Measurements from ENCODE around the gene OR9I1. TPM values are rescaled to one million over a fixed set of nuclear protein-coding genes. Genes with fewer than 3 reads are reported as not detected.

Gene OR9I1
- not detected for polyA plus RNA-seq (2013, experiment 1 of 4)
- not detected for polyA plus RNA-seq (2013, experiment 2 of 4)
- polyA plus RNA-seq (2013, experiment 3 of 4), result not detected
- not detected for polyA plus RNA-seq (2013, experiment 4 of 4)

DNA sequence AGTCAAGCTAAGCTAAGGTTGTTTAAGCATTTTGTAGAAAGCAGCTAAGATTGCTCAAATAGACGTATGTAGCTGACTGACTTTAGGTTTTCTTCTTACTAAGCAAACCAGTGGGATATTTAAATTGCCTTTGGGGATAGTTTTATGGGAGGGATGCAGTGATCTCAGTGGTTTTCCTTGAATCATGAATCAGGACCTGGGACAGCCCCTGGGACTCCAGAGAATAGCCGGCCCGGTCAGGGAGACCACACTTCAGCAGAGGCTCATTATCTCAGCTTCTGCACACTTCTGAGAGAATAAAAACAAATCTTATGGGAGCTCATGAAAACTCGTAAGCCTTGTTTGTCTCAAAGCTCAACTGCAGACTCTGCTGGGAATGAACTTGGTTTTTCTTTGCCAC is at the start of gene OR9I1:
Gene OR9I1 (minus strand): TSS at position 62 of the 400 bp plus-strand sequence. CDS start 6,086 bp downstream, outside the sequence.
- no peak within 1 kb of the TSS for H3K27ac ChIP-seq (ENCODE audit: insufficient read depth, low read depth, low read length, poor library complexity, severe bottlenecking)
- WGBS, 2 experiments, result 65 to 67% methylated on average over 4 of the region's 4 CpGs
- H3K27me3 ChIP-seq (ENCODE audit: control insufficient read depth, insufficient read depth, low read length, poor library complexity, severe bottlenecking), result no peaks in the 10 kb centered on the region
- no peaks in the 10 kb centered on the region for H3K36me3 ChIP-seq (ENCODE audit: control insufficient read depth, insufficient read depth, low read length)
- no peak within 1 kb of the TSS for H3K4me3 ChIP-seq (ENCODE audit: insufficient read depth, low read depth, low read length)
- H3K4me1 ChIP-seq (ENCODE audit: control insufficient read depth, insufficient read depth, low read length), result no peaks in the 10 kb centered on the region
- H3K9me3 ChIP-seq (ENCODE audit: control insufficient read depth, low read length), result no peaks in the 10 kb centered on the region

GRCh38 chr11:58165504-58166106 is 40.3 kb upstream of the OR9I1 start:
- Histone ChIP-seq H3K4me3 (ENCODE audit: insufficient read depth, low read depth, low read length) (no peak overlapping the region), H3K4me1 (ENCODE audit: control insufficient read depth, insufficient read depth, low read length) (no peaks in the 10 kb centered on the region), H3K9me3 (ENCODE audit: control insufficient read depth, low read length) (no peaks in the 10 kb centered on the region), H3K27me3 (ENCODE audit: control insufficient read depth, insufficient read depth, low read length, poor library complexity, severe bottlenecking) (no peaks in the 10 kb centered on the region), H3K27ac (ENCODE audit: insufficient read depth, low read depth, low read length, poor library complexity, severe bottlenecking) (no peak overlapping the region), H3K36me3 (ENCODE audit: control insufficient read depth, insufficient read depth, low read length) (no peaks in the 10 kb centered on the region)
- 94 to 95% methylated on average over 7 of the region's 7 CpGs for WGBS, 2 experiments

DNA sequence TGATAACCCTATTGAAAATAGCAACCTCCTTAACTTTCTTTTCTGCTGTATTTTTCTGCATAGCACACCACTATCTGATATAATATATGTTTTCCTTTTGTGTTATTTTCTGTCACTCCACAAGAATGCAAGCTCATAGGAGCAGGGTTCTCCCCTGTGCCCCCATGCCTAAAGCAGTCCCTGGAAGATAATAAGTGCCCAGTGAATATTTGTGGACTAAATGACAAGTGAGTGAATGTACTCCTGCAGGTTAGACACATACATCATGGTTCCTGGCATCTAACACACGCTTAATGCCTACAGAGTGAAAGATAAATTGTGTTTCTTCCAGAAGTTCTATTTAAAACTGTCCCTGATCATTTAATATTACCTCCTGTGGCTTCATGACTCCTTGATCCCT is 39.7 kb upstream of the OR9I1 start:
- WGBS, 2 experiments, result 95 to 100% methylated on average over 1 of the region's 1 CpG
- Histone ChIP-seq H3K27me3 (ENCODE audit: control insufficient read depth, insufficient read depth, low read length, poor library complexity, severe bottlenecking) (no peaks in the 10 kb centered on the region), H3K9me3 (ENCODE audit: control insufficient read depth, low read length) (no peaks in the 10 kb centered on the region)

DNA sequence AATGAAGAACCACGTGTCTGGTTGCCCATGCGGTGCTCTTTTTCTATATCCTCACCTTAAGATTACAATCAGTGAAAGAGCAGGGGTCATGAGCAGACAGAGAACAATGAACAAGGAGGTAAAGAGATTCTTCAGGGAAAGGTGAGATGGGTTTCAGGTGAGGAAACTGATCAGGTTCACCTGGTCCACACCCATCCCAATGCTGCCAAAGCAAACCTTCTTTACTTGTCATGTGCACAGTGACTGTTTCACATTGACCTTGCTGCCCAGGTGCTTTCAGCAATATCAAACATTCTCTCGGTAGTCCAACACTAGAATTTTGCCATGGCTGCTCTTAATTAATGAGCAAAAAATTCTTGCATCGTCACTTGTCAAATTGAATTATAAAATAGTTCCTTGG is 39.1 kb upstream of the OR9I1 start:
- H3K27ac ChIP-seq (ENCODE audit: insufficient read depth, low read depth, low read length, poor library complexity, severe bottlenecking), result no peak overlapping the region
- H3K4me3 ChIP-seq (ENCODE audit: insufficient read depth, low read depth, low read length), result no peak overlapping the region
- WGBS, 2 experiments, result 84 to 96% methylated on average over 2 to 4 of the region's 4 CpGs
- no peaks in the 10 kb centered on the region for H3K4me1 ChIP-seq (ENCODE audit: control insufficient read depth, insufficient read depth, low read length)
- no peaks in the 10 kb centered on the region for H3K36me3 ChIP-seq (ENCODE audit: control insufficient read depth, insufficient read depth, low read length)
- no peaks in the 10 kb centered on the region for H3K27me3 ChIP-seq (ENCODE audit: control insufficient read depth, insufficient read depth, low read length, poor library complexity, severe bottlenecking)
- H3K9me3 ChIP-seq (ENCODE audit: control insufficient read depth, low read length), result no peaks in the 10 kb centered on the region

More for the DNA sequence above, 39.7 kb upstream of the OR9I1 start:
- no peaks in the 10 kb centered on the region for H3K4me1 ChIP-seq (ENCODE audit: control insufficient read depth, insufficient read depth, low read length)
- H3K27ac ChIP-seq (ENCODE audit: insufficient read depth, low read depth, low read length, poor library complexity, severe bottlenecking), result no peak overlapping the region
- H3K4me3 ChIP-seq (ENCODE audit: insufficient read depth, low read depth, low read length), result no peak overlapping the region
- H3K36me3 ChIP-seq (ENCODE audit: control insufficient read depth, insufficient read depth, low read length), result no peaks in the 10 kb centered on the region

DNA sequence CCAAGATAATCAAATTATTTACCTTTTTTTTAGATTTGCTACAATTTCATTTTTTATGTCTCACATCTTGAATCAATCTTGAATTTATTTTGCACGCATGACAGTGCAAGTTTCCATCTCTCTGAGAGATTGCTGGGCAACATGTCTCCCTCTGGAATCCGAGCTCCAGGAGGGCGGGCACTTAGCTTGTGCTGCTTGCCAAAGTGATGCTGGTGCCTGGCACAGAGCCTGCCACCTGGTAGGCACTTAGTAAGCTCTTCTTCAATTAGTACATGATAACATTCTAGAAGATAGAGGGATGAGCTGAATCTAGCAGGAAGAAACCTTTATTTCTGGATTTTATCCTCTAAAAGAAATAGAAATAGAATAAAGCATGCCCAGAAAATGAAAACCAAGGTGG is 27.5 kb upstream of the OR9I1 start:
- H3K4me1 ChIP-seq (ENCODE audit: control insufficient read depth, insufficient read depth, low read length), result no peaks in the 10 kb centered on the region
- no peaks in the 10 kb centered on the region for H3K9me3 ChIP-seq (ENCODE audit: control insufficient read depth, low read length)
- 91% methylated on average over 3 of the region's 3 CpGs for WGBS, 2 experiments
- H3K27me3 ChIP-seq (ENCODE audit: control insufficient read depth, insufficient read depth, low read length, poor library complexity, severe bottlenecking), result no peaks in the 10 kb centered on the region
- H3K27ac ChIP-seq (ENCODE audit: insufficient read depth, low read depth, low read length, poor library complexity, severe bottlenecking), result no peak overlapping the region
- no peak overlapping the region for H3K4me3 ChIP-seq (ENCODE audit: insufficient read depth, low read depth, low read length)
- H3K36me3 ChIP-seq (ENCODE audit: control insufficient read depth, insufficient read depth, low read length), result no peaks in the 10 kb centered on the region

GRCh38 chr11:58142761-58143160 is 17.4 kb upstream of the OR9I1 start:
- Histone ChIP-seq H3K27ac (ENCODE audit: insufficient read depth, low read depth, low read length, poor library complexity, severe bottlenecking) (no peak overlapping the region), H3K27me3 (ENCODE audit: control insufficient read depth, insufficient read depth, low read length, poor library complexity, severe bottlenecking) (no peaks in the 10 kb centered on the region), H3K4me3 (ENCODE audit: insufficient read depth, low read depth, low read length) (no peak overlapping the region), H3K36me3 (ENCODE audit: control insufficient read depth, insufficient read depth, low read length) (no peaks in the 10 kb centered on the region), H3K4me1 (ENCODE audit: control insufficient read depth, insufficient read depth, low read length) (no peaks in the 10 kb centered on the region), H3K9me3 (ENCODE audit: control insufficient read depth, low read length) (no peaks in the 10 kb centered on the region)
- WGBS, 2 experiments, result 88 to 91% methylated on average over 1 of the region's 1 CpG

DNA sequence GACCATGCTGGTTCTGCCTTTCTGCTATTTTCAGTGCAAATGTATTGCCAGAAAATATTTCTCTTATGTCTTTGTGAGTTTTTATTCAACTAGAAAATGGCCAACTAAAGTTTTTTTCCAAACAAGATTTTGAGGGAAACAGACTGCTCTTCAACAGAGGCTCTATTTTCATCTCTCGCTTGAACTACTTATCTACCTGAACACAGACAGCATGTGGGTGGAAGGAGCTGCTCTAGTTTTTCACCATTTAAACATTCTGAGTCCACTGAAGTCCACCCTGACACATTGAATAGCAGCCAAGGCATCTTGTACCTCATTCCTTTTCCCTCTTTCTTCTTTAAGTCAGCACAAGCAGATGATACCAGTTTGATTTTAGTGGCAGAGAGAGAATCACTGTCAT is 9.8 kb upstream of the OR9I1 start:
- Histone ChIP-seq H3K4me3 (ENCODE audit: insufficient read depth, low read depth, low read length) (no peak overlapping the region), H3K27me3 (ENCODE audit: control insufficient read depth, insufficient read depth, low read length, poor library complexity, severe bottlenecking) (no peaks in the 10 kb centered on the region), H3K4me1 (ENCODE audit: control insufficient read depth, insufficient read depth, low read length) (no peaks in the 10 kb centered on the region), H3K27ac (ENCODE audit: insufficient read depth, low read depth, low read length, poor library complexity, severe bottlenecking) (no peak overlapping the region), H3K36me3 (ENCODE audit: control insufficient read depth, insufficient read depth, low read length) (no peaks in the 10 kb centered on the region), H3K9me3 (ENCODE audit: control insufficient read depth, low read length) (no peaks in the 10 kb centered on the region)
- 92 to 93% methylated on average over 1 of the region's 1 CpG for WGBS, 2 experiments

- H3K27ac ChIP-seq (ENCODE audit: insufficient read depth, low read depth, low read length, poor library complexity, severe bottlenecking), result no peak overlapping the region
- no peaks in the 10 kb centered on the region for H3K36me3 ChIP-seq (ENCODE audit: control insufficient read depth, insufficient read depth, low read length)
- H3K9me3 ChIP-seq (ENCODE audit: control insufficient read depth, low read length), result no peaks in the 10 kb centered on the region
- 93 to 100% methylated on average over 1 of the region's 1 CpG for WGBS, 2 experiments
- no peaks in the 10 kb centered on the region for H3K4me1 ChIP-seq (ENCODE audit: control insufficient read depth, insufficient read depth, low read length)
- no peaks in the 10 kb centered on the region for H3K27me3 ChIP-seq (ENCODE audit: control insufficient read depth, insufficient read depth, low read length, poor library complexity, severe bottlenecking)
- H3K4me3 ChIP-seq (ENCODE audit: insufficient read depth, low read depth, low read length), result no peak overlapping the region
Measured at GRCh38 chr11:58134151-58134550, 8.8 kb upstream of the OR9I1 start.

GRCh38 chr11:58133309-58134076 is 8.2 kb upstream of the OR9I1 start:
- Histone ChIP-seq H3K4me3 (ENCODE audit: insufficient read depth, low read depth, low read length) (no peak overlapping the region), H3K9me3 (ENCODE audit: control insufficient read depth, low read length) (no peaks in the 10 kb centered on the region), H3K4me1 (ENCODE audit: control insufficient read depth, insufficient read depth, low read length) (no peaks in the 10 kb centered on the region), H3K36me3 (ENCODE audit: control insufficient read depth, insufficient read depth, low read length) (no peaks in the 10 kb centered on the region), H3K27ac (ENCODE audit: insufficient read depth, low read depth, low read length, poor library complexity, severe bottlenecking) (no peak overlapping the region), H3K27me3 (ENCODE audit: control insufficient read depth, insufficient read depth, low read length, poor library complexity, severe bottlenecking) (no peaks in the 10 kb centered on the region)
- 76% methylated on average over 7 of the region's 7 CpGs for WGBS, 2 experiments

- H3K27me3 ChIP-seq (ENCODE audit: control insufficient read depth, insufficient read depth, low read length, poor library complexity, severe bottlenecking), result no peaks in the 10 kb centered on the region
- no peaks in the 10 kb centered on the region for H3K9me3 ChIP-seq (ENCODE audit: control insufficient read depth, low read length)
- H3K27ac ChIP-seq (ENCODE audit: insufficient read depth, low read depth, low read length, poor library complexity, severe bottlenecking), result no peak overlapping the region
- H3K4me1 ChIP-seq (ENCODE audit: control insufficient read depth, insufficient read depth, low read length), result no peaks in the 10 kb centered on the region
- H3K4me3 ChIP-seq (ENCODE audit: insufficient read depth, low read depth, low read length), result no peak overlapping the region
- H3K36me3 ChIP-seq (ENCODE audit: control insufficient read depth, insufficient read depth, low read length), result no peaks in the 10 kb centered on the region
Measured at GRCh38 chr11:58127350-58127749, 2.0 kb upstream of the OR9I1 start.
